ENCODE measurements around the gene SEMA6A. TPM values are rescaled to one million over a fixed set of nuclear protein-coding genes. Genes with fewer than 3 reads are reported as not detected.

The SEMA6A gene
- total RNA-seq, 1 experiment from 2014 or later: 0.61 TPM

DNA sequence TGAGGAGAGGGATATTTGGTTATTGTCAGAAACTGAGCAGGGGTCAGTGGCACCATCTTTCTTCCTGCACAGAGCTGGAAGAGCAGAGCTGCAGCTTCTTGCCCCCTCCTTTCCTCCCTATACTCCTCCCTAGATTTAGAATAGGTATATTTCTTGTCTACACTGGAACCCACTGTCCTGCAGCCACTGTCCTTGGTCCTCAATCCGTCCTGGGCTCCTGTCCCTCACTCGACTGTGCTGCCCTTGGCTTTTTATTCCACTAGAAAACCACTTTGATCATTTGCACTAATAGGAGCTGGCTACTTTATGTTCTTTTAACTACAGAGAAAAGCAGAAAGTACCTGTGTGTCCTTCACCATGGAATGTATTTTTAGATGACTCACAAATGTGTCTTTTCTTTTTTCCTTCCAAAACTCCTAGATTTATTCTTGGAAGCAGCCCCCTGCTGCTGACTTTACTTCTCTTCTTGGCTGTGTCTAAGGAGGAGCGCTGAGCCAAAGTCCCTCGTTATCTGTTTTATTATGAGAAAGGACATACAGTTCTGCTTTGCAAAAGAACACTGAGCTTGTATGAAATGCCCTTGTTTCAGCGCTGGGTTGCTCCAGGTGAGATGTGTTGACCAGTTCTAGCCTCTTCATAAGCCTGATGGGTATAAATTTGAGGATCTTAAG, 150.9 kb downstream of the SEMA6A start:
- H3K4me3 ChIP-seq: no peak overlapping the region
- H3K4me1 ChIP-seq (replicated peaks): no peaks in the 10 kb centered on the region
- H3K27me3 ChIP-seq (replicated peaks): no peaks in the 10 kb centered on the region
- no peak overlapping the region for H3K27ac ChIP-seq
- H3K9me3 ChIP-seq (replicated peaks): no peaks in the 10 kb centered on the region
- no peak for DNase-seq (ENCODE audit: low read depth in 1 of 2, low spot score in 2 of 2)
- H3K36me3 ChIP-seq: no peaks in the 10 kb centered on the region

DNA sequence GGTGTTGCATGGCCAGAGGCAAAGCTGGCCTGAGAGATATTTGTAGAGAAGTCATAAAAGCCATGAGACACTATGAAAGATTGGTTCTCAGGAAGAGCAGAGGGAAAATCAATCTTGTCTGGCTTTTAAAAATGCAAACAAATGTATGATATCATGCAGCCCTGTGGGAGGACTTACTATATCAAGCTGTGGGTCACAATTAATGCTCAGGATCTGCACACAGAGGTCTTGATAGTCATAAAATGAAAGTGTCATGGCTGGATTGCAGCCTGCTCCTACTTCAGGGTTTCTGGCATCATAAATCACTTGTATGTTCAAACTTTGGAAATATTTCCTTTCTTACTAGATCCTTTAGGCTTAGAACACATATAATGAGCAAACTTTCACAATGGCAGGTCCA, 151.5 kb downstream of the SEMA6A start:
- H3K9me3 ChIP-seq (replicated peaks): no peaks in the 10 kb centered on the region
- no peak for DNase-seq (ENCODE audit: low read depth in 1 of 2, low spot score in 2 of 2)
- no peaks in the 10 kb centered on the region for H3K36me3 ChIP-seq
- H3K27ac ChIP-seq: no peak overlapping the region
- H3K4me3 ChIP-seq: no peak overlapping the region
- H3K4me1 ChIP-seq (replicated peaks): no peaks in the 10 kb centered on the region
- H3K27me3 ChIP-seq (replicated peaks): no peaks in the 10 kb centered on the region

GRCh38 chr5:116421080-116421629, 153.5 kb downstream of the SEMA6A start:
- Histone ChIP-seq H3K4me3 (no peak overlapping the region), H3K27me3 (replicated peaks) (no peaks in the 10 kb centered on the region), H3K36me3 (no peaks in the 10 kb centered on the region), H3K4me1 (replicated peaks) (no peaks in the 10 kb centered on the region), H3K9me3 (replicated peaks) (no peaks in the 10 kb centered on the region), H3K27ac (no peak overlapping the region)
- DNase-seq (ENCODE audit: low read depth in 1 of 2, low spot score in 2 of 2): no peak

DNA sequence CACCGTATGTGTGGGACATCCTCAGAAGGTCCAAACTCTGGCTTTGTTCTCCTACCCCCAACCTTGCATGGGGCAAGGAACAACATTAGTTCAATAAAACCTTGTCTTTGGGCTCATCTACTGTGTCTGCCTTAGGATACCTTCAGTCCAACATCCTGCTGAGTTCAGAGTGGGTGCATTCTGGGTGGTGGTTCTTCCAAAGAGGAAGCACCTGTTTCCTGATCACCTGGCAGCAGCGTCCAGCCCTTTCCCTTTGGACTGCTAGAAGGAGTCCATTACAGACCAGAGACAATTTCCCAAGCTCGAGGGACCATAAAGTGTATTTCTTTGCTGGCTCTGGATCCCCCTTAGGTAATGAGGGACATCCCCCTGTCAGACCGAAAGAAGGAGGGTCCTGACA, 154.1 kb downstream of the SEMA6A start:
- no peak overlapping the region for H3K27ac ChIP-seq
- H3K4me3 ChIP-seq: no peak overlapping the region
- no peaks in the 10 kb centered on the region for H3K4me1 ChIP-seq (replicated peaks)
- H3K9me3 ChIP-seq (replicated peaks): no peaks in the 10 kb centered on the region
- H3K36me3 ChIP-seq: no peaks in the 10 kb centered on the region
- H3K27me3 ChIP-seq (replicated peaks): no peaks in the 10 kb centered on the region
- no peak for DNase-seq (ENCODE audit: low read depth in 1 of 2, low spot score in 2 of 2)

DNA sequence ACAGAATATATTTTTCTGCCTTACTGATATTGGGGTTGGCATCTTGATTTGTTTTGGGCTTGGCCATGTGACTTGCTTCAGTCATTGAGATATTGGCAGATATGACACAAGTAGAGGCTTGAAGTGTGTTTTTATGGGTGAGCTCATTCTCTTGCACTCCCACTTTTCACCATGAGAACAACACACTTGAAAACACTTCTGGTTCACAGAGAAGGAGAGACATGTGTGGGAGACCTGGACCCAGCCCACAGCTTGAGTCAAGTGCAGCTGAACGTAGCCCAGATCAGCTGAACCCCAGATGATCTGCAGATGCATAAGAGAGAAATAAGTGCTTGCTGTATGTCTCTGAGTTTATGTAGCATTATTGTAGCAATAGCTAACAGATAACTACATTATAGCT, 155.4 kb downstream of the SEMA6A start:
- no peak for DNase-seq (ENCODE audit: low read depth in 1 of 2, low spot score in 2 of 2)
- no peaks in the 10 kb centered on the region for H3K36me3 ChIP-seq
- H3K9me3 ChIP-seq (replicated peaks): no peaks in the 10 kb centered on the region
- no peaks in the 10 kb centered on the region for H3K27me3 ChIP-seq (replicated peaks)
- H3K4me1 ChIP-seq (replicated peaks): no peaks in the 10 kb centered on the region
- no peak overlapping the region for H3K4me3 ChIP-seq
- H3K27ac ChIP-seq: no peak overlapping the region

GRCh38 chr5:116418774-116419173, 155.8 kb downstream of the SEMA6A start:
- Histone ChIP-seq H3K27me3 (replicated peaks) (no peaks in the 10 kb centered on the region), H3K4me1 (replicated peaks) (no peaks in the 10 kb centered on the region), H3K4me3 (no peak overlapping the region), H3K27ac (no peak overlapping the region), H3K9me3 (replicated peaks) (no peaks in the 10 kb centered on the region), H3K36me3 (no peaks in the 10 kb centered on the region)
- DNase-seq (ENCODE audit: low read depth in 1 of 2, low spot score in 2 of 2): no peak

GRCh38 chr5:116418016-116418415, 156.6 kb downstream of the SEMA6A start:
- no peaks in the 10 kb centered on the region for H3K4me1 ChIP-seq (replicated peaks)
- no peak for DNase-seq (ENCODE audit: low read depth in 1 of 2, low spot score in 2 of 2)
- no peak overlapping the region for H3K27ac ChIP-seq
- no peak overlapping the region for H3K4me3 ChIP-seq
- H3K36me3 ChIP-seq: no peaks in the 10 kb centered on the region
- H3K27me3 ChIP-seq (replicated peaks): no peaks in the 10 kb centered on the region
- H3K9me3 ChIP-seq (replicated peaks): no peaks in the 10 kb centered on the region

DNA sequence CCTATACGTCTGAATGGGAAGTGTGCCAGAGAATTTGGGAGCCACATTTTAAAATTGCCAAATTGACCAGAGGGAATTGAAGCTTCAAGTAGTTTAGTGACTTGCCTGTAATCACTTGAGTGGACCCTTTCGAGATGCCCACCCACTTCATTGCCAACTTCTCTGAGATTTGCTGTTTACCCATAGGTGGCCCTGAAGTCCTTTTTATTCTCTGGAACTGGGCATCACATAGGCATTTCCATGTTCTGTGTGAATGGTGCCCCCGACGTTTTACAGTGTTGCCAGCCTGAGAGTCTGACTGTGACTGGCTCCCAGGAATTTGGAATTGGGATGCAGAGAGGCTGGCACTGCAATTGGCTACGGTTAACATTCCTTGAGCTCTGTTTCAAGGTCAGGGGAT, 158.6 kb downstream of the SEMA6A start:
- DNase-seq (ENCODE audit: low read depth in 1 of 2, low spot score in 2 of 2): no peak
- no peak overlapping the region for H3K4me3 ChIP-seq
- no peak overlapping the region for H3K27ac ChIP-seq
- no peaks in the 10 kb centered on the region for H3K27me3 ChIP-seq (replicated peaks)
- no peaks in the 10 kb centered on the region for H3K9me3 ChIP-seq (replicated peaks)
- H3K36me3 ChIP-seq: no peaks in the 10 kb centered on the region
- no peaks in the 10 kb centered on the region for H3K4me1 ChIP-seq (replicated peaks)

- no peaks in the 10 kb centered on the region for H3K27me3 ChIP-seq (replicated peaks)
- no peak for DNase-seq (ENCODE audit: low read depth in 1 of 2, low spot score in 2 of 2)
Measured at GRCh38 chr5:116415182-116415581, 159.4 kb downstream of the SEMA6A start.

DNA sequence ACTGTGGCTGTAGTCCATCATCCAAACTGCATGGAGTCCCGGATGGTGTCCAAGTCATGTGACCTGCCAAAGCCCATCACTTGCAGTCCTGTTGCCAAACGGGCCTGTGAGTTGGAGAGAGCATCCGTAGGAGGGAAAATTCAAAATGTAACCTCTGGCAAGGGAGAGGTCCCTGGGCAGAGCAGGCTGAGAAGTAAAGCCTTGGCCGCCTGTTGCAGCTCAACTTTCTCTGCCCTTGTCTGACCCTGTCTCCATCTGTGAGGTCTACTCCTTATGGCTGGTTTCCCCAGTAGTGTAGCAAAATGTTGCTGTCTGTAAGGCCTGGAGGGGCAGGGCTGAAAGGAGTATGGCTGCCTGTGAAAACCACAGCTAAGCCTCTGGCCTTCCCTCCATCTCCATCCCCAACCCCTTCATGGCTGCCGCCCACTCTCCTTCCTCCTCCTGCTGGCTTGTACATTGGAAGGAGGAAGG, 163.5 kb downstream of the SEMA6A start:
- H3K9me3 ChIP-seq (replicated peaks): no peaks in the 10 kb centered on the region
- DNase-seq (ENCODE audit: low read depth in 1 of 2, low spot score in 2 of 2): no peak
- H3K36me3 ChIP-seq: no peaks in the 10 kb centered on the region
- H3K27me3 ChIP-seq (replicated peaks): no peaks in the 10 kb centered on the region
- no peak overlapping the region for H3K4me3 ChIP-seq
- no peaks in the 10 kb centered on the region for H3K4me1 ChIP-seq (replicated peaks)
- no peak overlapping the region for H3K27ac ChIP-seq

More at GRCh38 chr5:116415182-116415581, 159.4 kb downstream of the SEMA6A start:
- no peak overlapping the region for H3K27ac ChIP-seq
- no peaks in the 10 kb centered on the region for H3K9me3 ChIP-seq (replicated peaks)
- no peaks in the 10 kb centered on the region for H3K4me1 ChIP-seq (replicated peaks)
- H3K36me3 ChIP-seq: no peaks in the 10 kb centered on the region
- no peak overlapping the region for H3K4me3 ChIP-seq

GRCh38 chr5:116410336-116410890, 164.2 kb downstream of the SEMA6A start:
- H3K4me3 ChIP-seq: no peak overlapping the region
- H3K36me3 ChIP-seq: no peaks in the 10 kb centered on the region
- no peaks in the 10 kb centered on the region for H3K9me3 ChIP-seq (replicated peaks)
- no peak for DNase-seq (ENCODE audit: low read depth in 1 of 2, low spot score in 2 of 2)
- no peaks in the 10 kb centered on the region for H3K27me3 ChIP-seq (replicated peaks)
- no peak overlapping the region for H3K27ac ChIP-seq
- H3K4me1 ChIP-seq (replicated peaks): no peaks in the 10 kb centered on the region

GRCh38 chr5:116409591-116410296, 164.9 kb downstream of the SEMA6A start:
- Histone ChIP-seq H3K9me3 (replicated peaks) (no peaks in the 10 kb centered on the region), H3K27me3 (replicated peaks) (no peaks in the 10 kb centered on the region), H3K4me1 (replicated peaks) (no peaks in the 10 kb centered on the region), H3K4me3 (no peak overlapping the region), H3K36me3 (no peaks in the 10 kb centered on the region), H3K27ac (no peak overlapping the region)
- no peak for DNase-seq (ENCODE audit: low read depth in 1 of 2, low spot score in 2 of 2)

- Histone ChIP-seq H3K27ac (no peak overlapping the region), H3K36me3 (no peaks in the 10 kb centered on the region), H3K4me1 (replicated peaks) (no peaks in the 10 kb centered on the region), H3K4me3 (no peak overlapping the region), H3K27me3 (replicated peaks) (no peaks in the 10 kb centered on the region), H3K9me3 (replicated peaks) (no peaks in the 10 kb centered on the region)
- no peak for DNase-seq (ENCODE audit: low read depth in 1 of 2, low spot score in 2 of 2)
Measured at GRCh38 chr5:116406306-116407041, 168.1 kb downstream of the SEMA6A start.

All from SJSA1 (cell line).